Measurements from ENCODE around the gene MAP3K19.

DNA sequence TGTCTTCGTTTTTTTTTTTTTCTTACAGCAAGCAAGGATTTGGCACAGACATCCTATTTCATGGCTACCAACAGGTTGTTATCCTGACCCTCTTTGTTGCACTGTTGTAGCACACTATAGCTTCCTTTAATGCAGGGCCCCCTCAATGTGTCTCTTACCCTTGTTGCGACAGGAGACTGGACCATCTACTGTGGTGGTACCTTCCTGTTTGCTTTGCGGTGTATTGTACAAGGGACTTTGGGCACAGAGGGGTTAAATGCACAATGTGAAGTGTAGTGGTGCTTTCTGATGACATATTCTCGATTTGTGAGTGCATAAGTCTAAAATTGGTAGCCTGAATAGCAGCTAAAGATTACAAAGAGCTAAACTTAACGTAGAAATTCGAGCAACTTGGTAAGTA lies 101.2 kb downstream of the MAP3K19 start:
- TF ChIP-seq, protein P1, sequence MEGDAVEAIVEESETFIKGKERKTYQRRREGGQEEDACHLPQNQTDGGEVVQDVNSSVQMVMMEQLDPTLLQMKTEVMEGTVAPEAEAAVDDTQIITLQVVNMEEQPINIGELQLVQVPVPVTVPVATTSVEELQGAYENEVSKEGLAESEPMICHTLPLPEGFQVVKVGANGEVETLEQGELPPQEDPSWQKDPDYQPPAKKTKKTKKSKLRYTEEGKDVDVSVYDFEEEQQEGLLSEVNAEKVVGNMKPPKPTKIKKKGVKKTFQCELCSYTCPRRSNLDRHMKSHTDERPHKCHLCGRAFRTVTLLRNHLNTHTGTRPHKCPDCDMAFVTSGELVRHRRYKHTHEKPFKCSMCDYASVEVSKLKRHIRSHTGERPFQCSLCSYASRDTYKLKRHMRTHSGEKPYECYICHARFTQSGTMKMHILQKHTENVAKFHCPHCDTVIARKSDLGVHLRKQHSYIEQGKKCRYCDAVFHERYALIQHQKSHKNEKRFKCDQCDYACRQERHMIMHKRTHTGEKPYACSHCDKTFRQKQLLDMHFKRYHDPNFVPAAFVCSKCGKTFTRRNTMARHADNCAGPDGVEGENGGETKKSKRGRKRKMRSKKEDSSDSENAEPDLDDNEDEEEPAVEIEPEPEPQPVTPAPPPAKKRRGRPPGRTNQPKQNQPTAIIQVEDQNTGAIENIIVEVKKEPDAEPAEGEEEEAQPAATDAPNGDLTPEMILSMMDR (IDR thresholded peaks at IDR 0.05; ENCODE audit: control extremely low read depth in 1 of 3, insufficient read depth in 1 of 3, low read depth in 1 of 3, low read length in 3 of 3) = no peak
- no peak for TF ChIP-seq POLR2A (IDR thresholded peaks at IDR 0.05; ENCODE audit: control extremely low read depth in 1 of 2, low read depth in 2 of 2, low read length in 2 of 2)
- no peak for TF ChIP-seq CREB1 (IDR thresholded peaks at IDR 0.05)

Data from H1 (cell line).